Measurements from ENCODE around the gene LRRC27.

DNA sequence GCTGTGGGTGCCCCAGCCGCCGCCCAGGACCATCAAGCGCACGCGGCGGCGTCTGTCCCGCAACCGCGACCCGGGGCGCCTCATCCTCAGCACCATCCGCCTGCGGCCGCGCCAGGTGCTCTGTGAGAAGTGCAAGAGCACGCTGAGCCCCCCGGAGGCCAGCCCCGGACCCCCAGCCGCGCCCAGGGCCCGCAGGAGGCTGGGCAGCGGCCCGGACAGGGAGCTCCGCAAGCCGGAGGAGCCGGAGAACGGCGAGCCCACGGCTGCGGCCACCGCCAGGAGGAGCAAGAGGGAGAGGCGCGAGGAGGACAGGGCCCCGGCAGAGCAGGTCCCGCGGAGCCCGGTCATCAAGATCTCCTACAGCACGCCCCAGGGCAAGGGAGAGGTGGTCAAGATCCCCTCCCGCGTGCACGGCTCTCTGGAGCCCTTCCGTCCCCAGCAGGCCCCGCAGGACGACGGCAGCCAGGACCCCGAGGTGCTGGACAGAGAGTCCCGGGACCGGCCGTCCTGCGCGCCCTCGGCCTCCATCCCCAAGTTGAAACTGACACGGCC lies 73.0 kb downstream of the LRRC27 start:
- TF ChIP-seq EZH2 (IDR thresholded peaks at IDR 0.05; ENCODE audit: insufficient read depth, poor library complexity, severe bottlenecking) (no peak), EZH2phosphoT487 (IDR thresholded peaks at IDR 0.05; ENCODE audit: insufficient read depth, low read depth) (no peak)
